Astrocyte (in vitro differentiated cells and primary cell): ENCODE data around the gene ZBTB49. TPM values are rescaled to one million over a fixed set of nuclear protein-coding genes. Genes with fewer than 3 reads are reported as not detected.
A peak's percentile ranks its signal among the peaks of the same experiment; 100 is the strongest.

Experiments
- DNase-seq: peaks from one replicate; pipeline ENCODE4 v3.0.0-alpha.2; 2010; ENCODE audit warnings: low read depth
- FAIRE-seq: peaks from 2 replicates; lab custom pipeline; 2011; peaks lifted over from hg19 to GRCh38; lab: Jason Lieb, UNC
- H2AFZ ChIP-seq: 2 replicates; pipeline ENCODE4 v1.6.0; 2012; ENCODE audit warnings: low read depth, low read length, inconsistent platforms
- H3K27ac ChIP-seq: 2 replicates; pipeline ENCODE4 v1.5.1; 2011; ENCODE audit warnings: low read depth, low read length, inconsistent platforms
- H3K27me3 ChIP-seq: 2 replicates; pipeline ENCODE4 v1.6.0; 2011; ENCODE audit warnings: low read length, inconsistent platforms; ENCODE audit not compliant: insufficient read depth
- H3K36me3 ChIP-seq: 2 replicates; pipeline ENCODE4 v1.5.1; 2011; ENCODE audit warnings: low read length, inconsistent platforms; ENCODE audit not compliant: insufficient read depth
- H3K4me1 ChIP-seq: 2 replicates; pipeline ENCODE4 v1.5.1; 2011; ENCODE audit warnings: low read length, inconsistent platforms; ENCODE audit not compliant: insufficient read depth
- H3K4me2 ChIP-seq: 2 replicates; pipeline ENCODE4 v1.6.0; 2012; ENCODE audit warnings: low read length, inconsistent platforms
- H3K4me3 ChIP-seq: 2 replicates; pipeline ENCODE4 v1.5.1; 2011; ENCODE audit warnings: low read depth, mild to moderate bottlenecking, low read length, inconsistent platforms; ENCODE audit not compliant: insufficient read depth
- H3K79me2 ChIP-seq: 2 replicates; pipeline ENCODE4 v1.6.0; 2012; ENCODE audit warnings: mild to moderate bottlenecking, low read length, inconsistent platforms; ENCODE audit not compliant: insufficient read depth
- H3K9ac ChIP-seq: 2 replicates; pipeline ENCODE4 v1.6.0; 2012; ENCODE audit warnings: mild to moderate bottlenecking, low read length, inconsistent platforms
- H3K9me3 ChIP-seq: 2 replicates; pipeline ENCODE4 v1.5.1; 2012; ENCODE audit warnings: low read depth, mild to moderate bottlenecking, low read length, inconsistent platforms; ENCODE audit not compliant: insufficient read depth
- H4K20me1 ChIP-seq: 2 replicates; pipeline ENCODE4 v1.6.0; 2012; ENCODE audit warnings: low read length, inconsistent platforms; ENCODE audit not compliant: insufficient read depth
- H3K27ac Mint-ChIP-seq: one replicate; pipeline ENCODE4 v1.8.0; 2021; ENCODE audit warnings: mild to moderate bottlenecking, mixed read lengths; ENCODE audit not compliant: unreplicated experiment
- H3K27me3 Mint-ChIP-seq: one replicate; pipeline ENCODE4 v1.8.0; 2021; ENCODE audit warnings: low read depth, mixed read lengths; ENCODE audit not compliant: unreplicated experiment
- H3K36me3 Mint-ChIP-seq: one replicate; pipeline ENCODE4 v1.8.0; 2021; ENCODE audit warnings: low read depth, mixed read lengths; ENCODE audit not compliant: unreplicated experiment
- H3K4me1 Mint-ChIP-seq: one replicate; pipeline ENCODE4 v1.8.0; 2021; ENCODE audit warnings: low read depth, mixed read lengths; ENCODE audit not compliant: unreplicated experiment
- H3K4me3 Mint-ChIP-seq: one replicate; pipeline ENCODE4 v1.8.0; 2021; ENCODE audit warnings: mild to moderate bottlenecking, moderate library complexity, mixed read lengths; ENCODE audit not compliant: unreplicated experiment
- H3K9me3 Mint-ChIP-seq: one replicate; pipeline ENCODE4 v1.8.0; 2021; ENCODE audit warnings: mild to moderate bottlenecking, mixed read lengths; ENCODE audit not compliant: unreplicated experiment
- EZH2 ChIP-seq: IDR thresholded peaks from 2 replicates; pipeline ENCODE4 v1.6.1; 2012; ENCODE audit warnings: mild to moderate bottlenecking, low read length, inconsistent platforms; ENCODE audit not compliant: insufficient read depth
- total RNA-seq: library from RNA; stranded (reverse); gene quantifications from 2 replicates; pipeline ENCODE4 v1.2.1, GENCODE V29; 2021
- TF ChIP-seq, protein P1 (sequence below): IDR thresholded peaks from 2 replicates; pipeline ENCODE4 v1.5.1; 2011; ENCODE audit warnings: low read depth, mild to moderate bottlenecking, inconsistent platforms, low read length, moderate library complexity; ENCODE audit not compliant: insufficient read depth

ZBTB49 gene
- total RNA-seq, 1 donor from 2014 or later = 5.5 TPM

DNA sequence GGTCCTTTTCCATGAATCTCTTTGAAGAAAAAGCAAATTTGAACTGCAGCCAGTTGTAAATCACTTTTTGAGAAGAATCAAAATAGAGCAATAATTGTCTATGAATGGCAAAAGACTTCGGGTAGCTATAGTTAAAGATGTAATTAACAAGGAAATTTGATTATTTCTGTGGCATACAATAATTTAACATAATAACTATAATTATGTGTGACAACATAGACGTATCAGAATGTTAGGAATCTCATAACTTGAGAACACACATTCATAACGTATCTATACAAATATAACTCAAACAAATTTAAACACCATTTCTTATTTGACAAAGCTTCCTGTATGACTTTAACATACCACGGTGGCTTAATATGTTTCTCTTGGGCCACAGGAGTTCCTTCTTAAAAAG is 60.9 kb downstream of the ZBTB49 start:
- Histone ChIP-seq H3K9me3 (no peaks in the 10 kb centered on the region), H4K20me1 (no peaks in the 10 kb centered on the region), H3K79me2 (no peaks in the 10 kb centered on the region), H3K4me1 (no peaks in the 10 kb centered on the region), H3K4me3 (no peak overlapping the region), H2AFZ (no peak overlapping the region), H3K36me3 (no peaks in the 10 kb centered on the region), H3K9ac (no peak overlapping the region), H3K4me2 (no peak overlapping the region), H3K27ac (no peak overlapping the region), H3K27me3 (peaks cover 14% of the 10 kb centered on the region)
- FAIRE-seq (no peak), DNase-seq (no peak)
- peaks cover 15% of the 10 kb centered on the region for H3K27me3 Mint-ChIP-seq
- TF ChIP-seq, protein P1, sequence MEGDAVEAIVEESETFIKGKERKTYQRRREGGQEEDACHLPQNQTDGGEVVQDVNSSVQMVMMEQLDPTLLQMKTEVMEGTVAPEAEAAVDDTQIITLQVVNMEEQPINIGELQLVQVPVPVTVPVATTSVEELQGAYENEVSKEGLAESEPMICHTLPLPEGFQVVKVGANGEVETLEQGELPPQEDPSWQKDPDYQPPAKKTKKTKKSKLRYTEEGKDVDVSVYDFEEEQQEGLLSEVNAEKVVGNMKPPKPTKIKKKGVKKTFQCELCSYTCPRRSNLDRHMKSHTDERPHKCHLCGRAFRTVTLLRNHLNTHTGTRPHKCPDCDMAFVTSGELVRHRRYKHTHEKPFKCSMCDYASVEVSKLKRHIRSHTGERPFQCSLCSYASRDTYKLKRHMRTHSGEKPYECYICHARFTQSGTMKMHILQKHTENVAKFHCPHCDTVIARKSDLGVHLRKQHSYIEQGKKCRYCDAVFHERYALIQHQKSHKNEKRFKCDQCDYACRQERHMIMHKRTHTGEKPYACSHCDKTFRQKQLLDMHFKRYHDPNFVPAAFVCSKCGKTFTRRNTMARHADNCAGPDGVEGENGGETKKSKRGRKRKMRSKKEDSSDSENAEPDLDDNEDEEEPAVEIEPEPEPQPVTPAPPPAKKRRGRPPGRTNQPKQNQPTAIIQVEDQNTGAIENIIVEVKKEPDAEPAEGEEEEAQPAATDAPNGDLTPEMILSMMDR = no peak
- no peak for TF ChIP-seq EZH2
- no peaks in the 10 kb centered on the region for H3K4me1 Mint-ChIP-seq
- H3K36me3 Mint-ChIP-seq = peaks cover 3% of the 10 kb centered on the region
- H3K27ac Mint-ChIP-seq = no peak overlapping the region
- H3K4me3 Mint-ChIP-seq = no peak overlapping the region
- peaks cover 8% of the 10 kb centered on the region for H3K9me3 Mint-ChIP-seq

DNA sequence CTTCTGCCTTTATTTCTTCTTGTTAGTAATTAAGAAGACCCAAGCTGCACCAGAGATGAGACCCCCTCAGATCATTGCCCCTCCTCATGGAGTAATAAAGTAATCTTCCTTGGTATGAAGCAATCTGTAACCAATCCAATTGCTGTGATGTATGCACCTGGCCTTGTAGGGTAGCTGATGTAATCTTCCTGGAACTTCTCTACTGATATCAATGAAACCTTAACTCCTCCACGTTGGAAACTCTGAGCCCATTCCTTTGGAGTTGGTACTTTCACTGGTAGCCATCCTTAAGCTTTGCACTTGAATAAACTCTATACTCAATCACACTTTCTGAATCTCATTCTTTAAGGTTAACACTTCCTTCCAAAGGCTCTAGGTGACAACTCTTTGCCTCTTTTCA is 65.3 kb downstream of the ZBTB49 start:
- Histone ChIP-seq H3K9me3 (no peaks in the 10 kb centered on the region), H3K4me2 (no peak overlapping the region), H3K4me3 (no peak overlapping the region), H3K9ac (no peak overlapping the region), H2AFZ (no peak overlapping the region), H3K79me2 (no peaks in the 10 kb centered on the region), H3K27me3 (peaks cover 29% of the 10 kb centered on the region), H3K4me1 (no peaks in the 10 kb centered on the region), H3K27ac (no peak overlapping the region), H4K20me1 (no peaks in the 10 kb centered on the region), H3K36me3 (no peaks in the 10 kb centered on the region)
- FAIRE-seq (no peak), DNase-seq (no peak)
- Mint-ChIP-seq H3K4me1 (no peaks in the 10 kb centered on the region), H3K27me3 (peaks cover 22% of the 10 kb centered on the region), H3K27ac (no peak overlapping the region), H3K4me3 (no peak overlapping the region), H3K36me3 (no peaks in the 10 kb centered on the region), H3K9me3 (no peaks in the 10 kb centered on the region)
- TF ChIP-seq, protein P1 = no peak
- no peak for TF ChIP-seq EZH2

DNA sequence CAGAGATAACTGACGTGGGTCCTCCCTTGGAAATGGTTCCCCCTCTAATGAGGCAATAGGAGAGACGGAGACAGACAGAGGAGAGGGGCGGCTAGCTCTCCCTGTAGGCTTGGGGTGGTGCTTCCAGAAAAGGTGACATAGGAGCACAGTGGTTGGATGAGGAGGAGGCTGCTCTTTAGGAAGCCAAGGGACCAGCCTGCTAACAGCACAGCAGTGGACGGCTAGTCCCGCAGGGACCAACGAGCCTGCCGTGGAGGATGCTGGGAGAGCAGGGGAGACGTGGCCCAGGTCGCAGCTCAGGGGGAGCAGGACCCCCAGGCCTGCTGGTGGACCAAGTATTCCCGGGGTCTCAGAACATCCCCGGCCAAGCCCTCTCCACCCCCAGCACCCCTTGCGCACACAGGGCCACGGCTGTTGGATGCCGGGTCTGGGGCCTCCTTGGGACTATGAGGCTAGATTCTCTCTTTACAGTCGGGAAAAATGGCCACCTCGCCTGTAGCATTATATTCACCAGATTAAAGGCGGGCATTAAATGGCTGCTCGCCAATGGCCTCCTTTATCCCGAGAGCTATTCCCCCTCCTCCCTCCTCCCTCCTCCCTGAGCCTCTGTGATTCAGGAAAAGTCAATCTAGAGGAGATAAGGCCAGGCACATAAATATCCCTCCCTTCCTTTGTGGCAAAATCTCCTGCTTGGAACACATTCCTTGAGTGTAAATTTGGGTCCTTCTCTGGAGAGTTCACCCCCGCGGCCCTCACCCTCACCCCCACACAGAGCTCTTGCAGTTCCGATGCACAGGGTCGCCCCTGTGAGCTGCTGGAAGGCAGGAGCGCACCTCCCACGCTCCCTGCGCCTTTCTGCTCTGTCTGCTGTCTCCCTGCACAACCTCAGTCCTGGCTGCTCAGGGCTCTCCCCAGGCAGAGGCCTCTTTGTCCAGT is 66.3 kb downstream of the ZBTB49 start:
- Histone ChIP-seq H3K79me2 (no peaks in the 10 kb centered on the region), H2AFZ (no peak overlapping the region), H4K20me1 (no peaks in the 10 kb centered on the region), H3K27me3 (peaks cover 33% of the 10 kb centered on the region), H3K4me2 (peak overlapping the region; percentile 36), H3K4me1 (no peaks in the 10 kb centered on the region), H3K9me3 (no peaks in the 10 kb centered on the region), H3K4me3 (no peak overlapping the region), H3K9ac (no peak overlapping the region), H3K27ac (no peak overlapping the region), H3K36me3 (no peaks in the 10 kb centered on the region)
- Mint-ChIP-seq H3K4me1 (no peaks in the 10 kb centered on the region), H3K36me3 (no peaks in the 10 kb centered on the region), H3K27ac (no peak overlapping the region), H3K27me3 (peaks cover 29% of the 10 kb centered on the region), H3K4me3 (no peak overlapping the region), H3K9me3 (no peaks in the 10 kb centered on the region)
- no peak for TF ChIP-seq EZH2
- TF ChIP-seq, protein P1 = no peak
- DNase-seq = no peak
- FAIRE-seq = no peak
